GM15510 (cell line): ENCODE results near the gene ANO9.

Experiments
- POLR2A ChIP-seq: IDR thresholded peaks from 3 replicates; pipeline ENCODE4 v1.6.1; 2011; ENCODE audit warnings: borderline replicate concordance; ENCODE audit not compliant: insufficient read length; ENCODE audit errors: extremely low read depth

Gene ANO9

GRCh38 chr11:434496-434895 is 7.3 kb downstream of the ANO9 start:
- TF ChIP-seq POLR2A, result no peak

DNA sequence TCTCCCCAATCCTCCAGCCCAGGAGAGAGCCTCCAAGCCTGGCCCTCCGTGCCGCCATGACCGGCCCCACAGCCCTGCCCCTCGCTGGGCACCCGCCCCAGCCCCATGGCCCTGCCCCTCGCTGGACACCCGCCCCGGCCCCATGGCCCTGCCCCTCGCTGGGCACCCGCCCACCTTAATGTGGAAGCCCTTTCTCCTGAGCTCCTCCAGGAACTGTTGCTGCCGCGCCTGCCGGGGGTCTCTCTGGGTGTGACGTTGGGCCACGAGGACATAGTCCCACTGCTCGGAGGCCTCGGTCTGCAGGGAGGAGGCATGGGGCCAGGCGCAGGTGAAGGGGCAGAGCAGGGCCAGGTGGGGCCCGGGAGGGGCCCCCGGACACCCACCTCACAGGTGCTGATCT is 8.2 kb downstream of the ANO9 start:
- no peak for TF ChIP-seq POLR2A

GRCh38 chr11:433111-433510 is 8.7 kb downstream of the ANO9 start:
- no peak for TF ChIP-seq POLR2A

GRCh38 chr11:432501-433100 is 9.2 kb downstream of the ANO9 start:
- no peak for TF ChIP-seq POLR2A

- no peak for TF ChIP-seq POLR2A
Measured at GRCh38 chr11:431921-432320, 9.9 kb downstream of the ANO9 start.

DNA sequence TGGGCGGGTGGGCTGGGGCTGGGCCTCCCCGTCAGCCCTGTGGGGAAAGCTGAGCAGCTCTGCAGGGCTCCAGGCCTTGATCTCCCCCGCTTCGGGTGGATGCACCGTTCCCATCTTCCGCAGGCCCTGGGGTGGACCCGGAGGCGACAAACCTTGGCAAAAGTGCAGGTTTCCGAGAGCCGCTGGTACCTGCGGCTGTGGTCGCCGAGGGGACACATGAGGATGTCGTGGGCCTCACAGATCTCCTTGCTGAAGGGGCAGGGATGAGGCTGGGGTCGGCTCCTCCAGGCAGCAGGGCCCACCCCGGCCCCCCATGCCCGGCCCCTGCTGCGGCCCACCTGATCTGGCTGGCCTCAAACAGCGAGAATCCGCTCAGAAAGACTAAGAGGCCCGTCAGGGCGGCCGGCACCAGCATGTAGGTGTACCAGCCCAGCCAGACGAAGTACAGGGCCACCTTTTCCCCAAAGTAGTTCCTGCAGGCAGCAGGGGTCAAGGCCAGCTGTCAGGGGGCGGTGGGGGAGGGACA is 11.8 kb downstream of the ANO9 start:
- no peak for TF ChIP-seq POLR2A

DNA sequence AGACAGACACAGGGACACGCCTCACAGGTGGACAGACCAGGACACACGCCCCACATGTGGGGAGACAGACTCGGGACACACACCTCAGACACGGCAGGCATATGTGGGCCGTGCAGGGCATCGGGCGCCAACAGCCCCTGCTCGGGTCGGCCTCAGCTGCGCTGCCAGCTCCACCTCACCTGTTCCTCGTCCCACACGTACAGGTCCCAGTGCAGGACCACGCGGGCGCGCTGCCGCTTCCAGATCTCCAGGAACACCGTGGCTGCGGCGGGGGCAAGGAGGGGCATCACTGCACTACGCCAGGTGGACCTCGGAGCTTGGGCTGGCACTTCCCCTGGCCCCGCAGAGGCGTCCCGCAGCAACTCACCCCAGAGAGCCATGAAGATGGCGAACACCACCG is 12.4 kb downstream of the ANO9 start:
- no peak for TF ChIP-seq POLR2A

DNA sequence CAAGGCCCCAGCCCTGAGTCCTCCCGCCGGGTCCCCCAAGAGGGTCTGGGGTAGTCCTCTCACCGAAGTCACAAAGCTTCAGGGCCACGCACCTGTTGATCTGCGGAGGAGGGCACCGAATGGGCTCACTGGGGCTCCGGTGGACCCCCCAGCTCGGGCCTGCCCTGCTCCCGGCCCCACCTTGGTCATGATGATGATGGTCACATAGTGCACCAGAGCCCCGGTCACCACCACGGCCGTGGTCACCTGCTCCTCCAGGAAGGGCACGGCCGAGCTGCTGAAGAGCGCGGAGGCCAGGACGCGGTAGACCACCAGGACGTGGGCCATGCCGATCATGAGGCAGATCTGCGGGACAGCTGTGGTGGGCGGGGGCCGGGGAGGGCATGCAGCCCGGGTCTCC is 13.5 kb downstream of the ANO9 start:
- no peak for TF ChIP-seq POLR2A

DNA sequence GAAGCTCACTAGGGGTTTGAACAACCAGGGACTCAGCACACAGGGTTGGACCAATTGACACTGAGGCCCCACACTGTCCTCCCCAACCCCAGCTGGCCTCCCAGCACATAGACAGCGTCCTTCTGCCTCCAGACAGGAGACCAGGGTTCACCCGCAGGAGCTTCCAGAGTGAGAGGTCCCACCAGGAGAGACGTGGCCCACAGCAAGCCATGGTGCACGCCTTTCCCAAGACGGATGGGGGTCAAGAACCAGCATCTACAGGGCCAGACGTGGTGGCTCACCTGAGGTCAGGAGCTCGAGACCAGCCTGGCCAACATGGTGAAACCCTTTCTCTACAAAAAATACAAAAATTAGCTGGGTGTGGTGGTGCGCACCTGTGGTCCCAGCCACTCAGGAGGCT is 15.0 kb downstream of the ANO9 start:
- TF ChIP-seq POLR2A, result no peak

DNA sequence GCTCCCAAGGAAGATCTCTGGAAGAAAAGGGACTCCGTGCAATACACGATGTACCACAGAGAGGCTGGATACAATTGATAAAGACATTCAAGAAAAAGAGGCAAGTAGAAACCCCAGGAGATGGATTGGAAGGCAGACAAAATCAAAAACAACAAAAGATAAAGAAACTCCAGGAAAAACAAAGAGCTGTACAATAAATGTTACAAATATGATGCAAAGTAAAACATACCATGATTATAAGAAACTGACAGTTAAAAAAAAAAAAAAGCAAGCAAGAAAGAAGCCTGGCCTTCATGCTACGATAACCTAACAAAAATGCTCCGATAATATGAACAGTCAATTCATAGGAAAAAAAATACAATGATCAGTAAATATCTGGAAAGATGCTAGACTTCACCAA is 16.5 kb downstream of the ANO9 start:
- TF ChIP-seq POLR2A, result no peak

GRCh38 chr11:424232-424631 is 17.6 kb downstream of the ANO9 start:
- TF ChIP-seq POLR2A, result no peak

- no peak for TF ChIP-seq POLR2A
Measured at GRCh38 chr11:422249-422656, 19.6 kb downstream of the ANO9 start.

- no peak for TF ChIP-seq POLR2A
Measured at GRCh38 chr11:420911-421321, 20.9 kb downstream of the ANO9 start.

DNA sequence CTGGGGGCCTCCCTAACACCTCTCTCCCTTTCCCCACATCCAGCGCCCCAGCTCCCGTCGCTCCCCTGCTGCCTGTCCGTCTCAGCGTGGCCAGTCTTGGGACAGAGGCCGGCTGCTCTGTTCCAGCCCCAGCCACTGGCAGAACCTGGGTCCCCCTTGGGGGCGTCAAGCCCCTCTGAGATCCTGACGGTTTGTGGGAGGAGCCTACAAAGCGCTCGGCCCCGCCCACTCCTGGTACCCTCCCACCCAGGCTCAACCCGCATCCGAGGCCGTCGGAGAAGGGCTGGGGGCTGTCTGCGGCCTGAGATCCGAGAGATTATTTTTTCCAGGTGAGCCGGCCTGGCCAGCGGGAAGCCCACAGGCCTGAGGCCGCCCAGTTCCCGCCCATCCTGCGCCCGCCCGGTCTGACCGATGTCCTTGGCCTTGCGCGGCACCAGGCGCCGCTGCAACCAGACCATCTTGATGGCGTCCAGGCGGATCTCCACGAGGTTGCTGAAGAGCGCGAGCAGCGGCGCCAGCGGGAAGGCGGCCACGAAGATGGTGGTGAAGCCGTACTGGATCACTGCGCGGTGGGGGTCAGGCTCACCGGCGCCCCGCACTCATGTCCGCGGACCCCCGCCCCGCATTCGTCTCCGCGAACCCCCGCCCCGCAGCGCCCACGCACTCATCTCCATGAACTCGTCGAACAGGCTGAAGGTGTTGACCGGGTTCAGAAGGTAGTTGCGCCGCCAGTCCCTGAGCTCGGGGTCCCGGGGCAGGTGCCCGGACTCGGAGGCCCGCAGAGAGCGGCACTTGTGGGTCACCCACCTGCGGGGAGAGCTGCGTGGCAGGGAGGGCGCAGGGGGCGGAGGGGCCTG is 21.5 kb downstream of the ANO9 start:
- TF ChIP-seq POLR2A, result no peak

DNA sequence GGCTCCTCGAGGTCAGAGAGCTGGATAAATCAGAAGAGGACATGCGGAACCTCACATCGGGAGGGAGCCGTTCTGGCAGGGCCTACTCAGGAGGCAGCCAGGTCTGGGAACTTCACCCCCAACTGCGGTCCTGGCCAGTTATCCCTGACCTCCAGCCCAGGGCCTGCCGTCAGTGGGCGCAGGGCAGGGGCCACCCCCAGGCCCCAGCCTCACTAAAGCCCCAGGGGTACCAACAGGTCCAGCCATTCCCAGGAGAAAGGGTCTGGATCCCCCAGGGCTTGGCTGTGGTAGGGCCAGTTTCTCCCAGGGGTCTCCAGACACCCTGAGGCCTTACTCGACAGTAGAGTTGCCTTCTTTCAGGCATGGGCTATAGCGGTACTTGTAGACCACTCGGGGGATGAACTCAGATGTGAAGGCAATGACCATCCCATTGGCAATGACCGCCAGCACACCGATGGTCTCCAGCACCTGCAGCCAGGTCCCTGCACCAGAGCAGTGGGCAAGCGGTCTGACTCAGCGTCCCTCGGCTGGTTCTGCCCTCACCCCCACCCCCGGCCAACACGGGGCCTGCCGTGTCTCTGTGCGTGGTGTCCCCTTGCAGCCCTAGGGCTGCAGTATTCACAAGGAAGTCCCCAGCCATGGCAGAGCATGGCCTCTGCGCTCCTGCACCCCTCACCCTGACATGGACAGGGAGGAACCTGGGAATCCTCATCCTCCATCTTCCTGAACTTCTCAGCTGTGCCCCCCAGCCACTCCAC is 22.4 kb downstream of the ANO9 start:
- no peak for TF ChIP-seq POLR2A
